RPMI8226 (cell line): ENCODE data around the gene STXBP1.

Source experiments
- DNase-seq: peaks from one replicate; pipeline ENCODE4 v3.0.0-alpha.2; 2015

The STXBP1 gene

GRCh38 chr9:127660886-127661741 lies 49.0 kb downstream of the STXBP1 start:
- no peak for DNase-seq

GRCh38 chr9:127662617-127663016 lies 50.5 kb downstream of the STXBP1 start:
- no peak for DNase-seq

GRCh38 chr9:127664324-127664677 lies 52.2 kb downstream of the STXBP1 start:
- no peak for DNase-seq

GRCh38 chr9:127664678-127665507 lies 52.8 kb downstream of the STXBP1 start:
- no peak for DNase-seq

GRCh38 chr9:127667127-127667844 lies 55.2 kb downstream of the STXBP1 start:
- DNase-seq, result no peak

- no peak for DNase-seq
These were observed 55.8 kb downstream of the STXBP1 start for GRCh38 chr9:127667906-127668305.

GRCh38 chr9:127673234-127673633 lies 61.2 kb downstream of the STXBP1 start:
- DNase-seq, result no peak

- DNase-seq, result no peak
These were observed 64.6 kb downstream of the STXBP1 start for GRCh38 chr9:127676638-127677037.

GRCh38 chr9:127679506-127679905 lies 67.4 kb downstream of the STXBP1 start:
- no peak for DNase-seq

- DNase-seq, result no peak
These were observed 68.1 kb downstream of the STXBP1 start for GRCh38 chr9:127680226-127680625.

GRCh38 chr9:127680846-127681245 lies 68.8 kb downstream of the STXBP1 start:
- DNase-seq, result no peak

- no peak for DNase-seq
These were observed 70.5 kb downstream of the STXBP1 start for GRCh38 chr9:127682351-127683136.

- DNase-seq, result no peak
These were observed 71.6 kb downstream of the STXBP1 start for GRCh38 chr9:127683723-127684122.

GRCh38 chr9:127684576-127684975 lies 72.5 kb downstream of the STXBP1 start:
- no peak for DNase-seq

GRCh38 chr9:127686461-127687393 lies 74.7 kb downstream of the STXBP1 start:
- no peak for DNase-seq

- DNase-seq, result no peak
These were observed 77.4 kb downstream of the STXBP1 start for GRCh38 chr9:127689329-127690000.

- DNase-seq, result no peak
These were observed 78.7 kb downstream of the STXBP1 start for GRCh38 chr9:127690735-127691134.

- no peak for DNase-seq
These were observed 80.0 kb downstream of the STXBP1 start for GRCh38 chr9:127692071-127692470.

- DNase-seq, result no peak
These were observed 81.1 kb downstream of the STXBP1 start for GRCh38 chr9:127693143-127693542.

- DNase-seq, result no peak
These were observed 81.6 kb downstream of the STXBP1 start for GRCh38 chr9:127693697-127694096.
